Cerebellar cortex (tissue), 1 donor: ENCODE data around the gene HNRNPM.
"Not testable (repeated sequence)": the region's sequence is repeated elsewhere in the genome, so short reads cannot be mapped to it uniquely, and the experiment has no call there.

Source experiments
- DNase-seq: peaks from one replicate; pipeline ENCODE4 v3.0.0-alpha.2; 2015; ENCODE audit warnings: low spot score

HNRNPM gene, protein sequence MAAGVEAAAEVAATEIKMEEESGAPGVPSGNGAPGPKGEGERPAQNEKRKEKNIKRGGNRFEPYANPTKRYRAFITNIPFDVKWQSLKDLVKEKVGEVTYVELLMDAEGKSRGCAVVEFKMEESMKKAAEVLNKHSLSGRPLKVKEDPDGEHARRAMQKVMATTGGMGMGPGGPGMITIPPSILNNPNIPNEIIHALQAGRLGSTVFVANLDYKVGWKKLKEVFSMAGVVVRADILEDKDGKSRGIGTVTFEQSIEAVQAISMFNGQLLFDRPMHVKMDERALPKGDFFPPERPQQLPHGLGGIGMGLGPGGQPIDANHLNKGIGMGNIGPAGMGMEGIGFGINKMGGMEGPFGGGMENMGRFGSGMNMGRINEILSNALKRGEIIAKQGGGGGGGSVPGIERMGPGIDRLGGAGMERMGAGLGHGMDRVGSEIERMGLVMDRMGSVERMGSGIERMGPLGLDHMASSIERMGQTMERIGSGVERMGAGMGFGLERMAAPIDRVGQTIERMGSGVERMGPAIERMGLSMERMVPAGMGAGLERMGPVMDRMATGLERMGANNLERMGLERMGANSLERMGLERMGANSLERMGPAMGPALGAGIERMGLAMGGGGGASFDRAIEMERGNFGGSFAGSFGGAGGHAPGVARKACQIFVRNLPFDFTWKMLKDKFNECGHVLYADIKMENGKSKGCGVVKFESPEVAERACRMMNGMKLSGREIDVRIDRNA

DNA sequence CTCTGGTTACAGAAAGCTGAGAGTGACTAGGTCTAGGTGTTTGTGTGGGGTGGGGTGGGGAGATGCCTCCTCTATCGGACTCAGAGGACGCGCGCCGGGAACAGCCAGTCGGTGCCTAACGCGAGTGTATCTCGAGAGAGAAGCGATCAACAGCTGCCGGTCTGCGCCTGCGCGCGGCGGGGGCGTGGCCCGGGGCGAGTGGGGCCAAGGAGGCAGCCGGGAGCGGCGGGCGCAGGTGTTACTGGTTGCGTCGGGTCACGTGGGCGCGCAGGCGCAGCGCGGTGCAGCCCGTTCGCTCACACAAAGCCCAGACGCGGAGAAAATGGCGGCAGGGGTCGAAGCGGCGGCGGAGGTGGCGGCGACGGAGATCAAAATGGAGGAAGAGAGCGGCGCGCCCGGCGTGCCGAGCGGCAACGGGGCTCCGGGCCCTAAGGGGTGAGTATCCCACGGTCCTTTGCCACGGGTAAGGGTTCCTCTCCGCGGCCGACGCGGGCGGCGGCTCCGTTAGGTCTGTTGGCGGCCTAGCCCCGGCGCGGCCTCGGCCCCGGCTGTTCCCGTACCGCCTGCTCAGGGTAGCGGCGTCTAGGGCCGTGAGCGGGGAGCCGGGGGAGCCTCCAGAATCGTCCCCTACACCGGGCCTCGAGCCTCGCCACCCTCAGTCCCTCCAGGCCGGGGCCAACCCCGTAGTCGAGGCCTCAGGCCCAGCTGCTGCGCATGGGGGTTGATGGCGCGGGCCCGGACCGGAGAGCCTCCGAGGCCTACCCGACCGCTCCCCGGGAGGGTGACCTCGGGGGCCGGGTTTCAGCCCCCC lies at the start of gene HNRNPM:
HNRNPM (plus strand) TSS at position 299 of the 811 bp plus-strand sequence; CDS start at position 323, 24 bp downstream.
- peak; percentile 97 for DNase-seq

DNA sequence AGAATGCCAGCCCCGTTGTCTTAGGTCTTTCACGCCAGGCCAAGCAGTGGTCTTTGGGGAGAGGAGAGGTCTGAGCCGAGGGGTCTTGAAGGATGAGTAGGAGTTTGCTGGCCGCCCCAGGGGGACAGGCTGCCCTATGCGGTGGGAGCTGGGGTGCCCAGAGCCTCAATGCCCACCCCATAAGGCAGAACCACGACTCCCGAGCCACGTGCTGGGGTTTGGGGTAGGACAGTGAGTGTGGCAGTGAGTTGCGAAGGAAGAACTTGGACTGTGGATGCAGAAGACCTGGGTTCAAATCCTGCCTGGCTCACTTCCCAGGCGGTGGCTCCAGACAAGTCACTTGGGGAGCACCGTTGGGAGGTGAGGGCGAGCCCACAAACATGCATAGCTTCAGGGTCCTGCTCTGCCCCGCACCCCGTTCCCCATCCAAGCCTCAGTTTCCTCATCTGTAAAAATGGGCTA lies 49.1 kb upstream of the HNRNPM start:
- DNase-seq, result no peak

DNA sequence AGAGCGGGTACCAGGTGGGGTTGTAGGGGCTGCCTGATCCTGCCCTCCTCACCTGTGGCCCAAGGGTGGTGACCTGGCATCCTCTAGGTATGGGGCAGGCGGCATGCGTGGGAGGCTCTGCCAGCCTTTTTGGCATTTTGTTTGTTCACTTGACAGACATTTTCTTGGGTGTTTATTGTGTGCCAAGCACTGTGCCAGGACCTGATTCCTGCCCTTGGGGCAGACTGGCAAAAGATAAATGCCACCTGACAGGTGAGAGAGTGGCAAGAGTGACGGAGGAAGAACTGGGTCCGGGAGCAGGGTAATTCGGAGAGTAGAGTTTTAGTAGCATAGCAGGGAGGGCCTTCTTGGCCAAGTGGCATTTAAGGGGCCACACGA lies 48.6 kb upstream of the HNRNPM start:
- DNase-seq, result no peak

DNA sequence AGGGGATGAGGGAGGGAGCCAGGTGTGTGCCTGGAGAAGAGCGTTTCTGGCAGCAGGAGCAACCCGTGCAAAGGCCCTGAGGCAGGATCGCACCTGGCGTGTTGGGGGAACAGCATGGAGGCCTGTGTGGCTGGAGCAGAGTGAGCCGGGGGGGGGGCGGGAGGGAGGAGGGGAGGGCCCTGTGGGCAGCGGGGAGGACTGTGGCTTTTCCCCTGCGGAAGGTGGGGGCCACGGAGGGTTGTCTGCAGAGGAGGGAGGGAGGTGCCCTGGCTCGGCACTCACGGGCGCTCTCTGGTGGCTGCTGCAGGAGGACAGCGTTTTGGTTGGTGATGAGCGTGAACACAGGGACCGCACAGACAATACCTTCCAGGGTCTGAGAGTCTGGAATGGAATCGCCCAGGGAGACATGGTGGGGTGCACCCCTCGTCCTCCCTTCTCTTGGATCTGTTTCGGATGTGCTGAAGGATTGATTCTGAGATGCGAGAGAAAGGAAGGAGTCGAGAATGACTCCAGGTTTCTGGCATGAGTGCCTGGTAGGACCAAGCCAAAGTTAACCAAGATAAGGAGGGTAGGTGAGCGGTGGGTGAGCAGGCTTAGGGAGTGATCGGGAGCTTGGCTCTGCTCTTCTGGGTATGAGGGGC lies 48.1 kb upstream of the HNRNPM start:
- peak; percentile 49 for DNase-seq

DNA sequence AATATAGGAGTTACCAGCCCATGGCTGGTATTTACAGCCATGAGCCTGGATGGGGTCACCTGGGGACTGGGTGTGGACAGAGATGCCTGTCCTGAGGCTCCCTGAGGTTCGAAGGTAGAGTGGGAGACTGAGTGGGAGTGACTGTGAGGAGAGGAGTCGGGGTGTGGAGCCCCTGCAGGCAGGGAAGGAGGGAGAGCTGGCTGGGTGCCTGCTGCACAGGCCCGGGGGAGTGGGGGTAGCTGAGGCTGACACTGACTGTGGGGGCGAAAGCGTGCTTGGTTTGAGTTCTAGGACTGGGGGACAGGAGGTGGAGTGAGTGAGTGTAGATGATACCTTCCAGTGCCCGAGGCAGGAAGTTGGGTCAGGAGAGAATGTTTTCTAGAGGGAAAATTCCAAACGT lies 47.5 kb upstream of the HNRNPM start:
- no peak for DNase-seq

DNA sequence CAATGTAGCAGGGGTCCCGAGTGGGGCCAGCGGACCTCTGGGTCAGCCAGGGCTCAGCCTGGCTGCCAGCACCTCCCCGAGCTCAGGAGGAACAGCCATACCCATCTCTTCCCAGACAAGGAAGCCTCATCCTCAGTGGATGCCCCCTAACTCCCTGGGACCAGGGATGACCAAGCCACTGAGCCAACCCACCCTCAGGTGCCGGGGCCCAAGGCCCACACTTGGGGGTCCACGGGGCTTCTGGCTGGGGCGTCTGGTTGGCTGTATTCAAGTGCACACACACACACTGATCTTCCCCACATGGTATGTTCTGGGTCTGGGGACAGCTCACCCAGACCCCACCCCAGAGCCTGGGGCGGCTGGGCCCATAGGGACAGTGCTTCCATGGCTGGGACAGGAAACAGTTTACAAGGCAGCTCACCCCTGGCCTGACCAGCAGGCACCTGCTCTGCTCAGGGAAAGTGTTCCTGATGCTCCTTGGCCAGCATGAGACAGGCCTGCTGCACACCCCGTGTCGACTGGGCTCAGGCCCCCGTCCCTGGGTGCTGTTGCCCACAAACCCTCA lies 46.9 kb upstream of the HNRNPM start:
- no peak for DNase-seq

DNA sequence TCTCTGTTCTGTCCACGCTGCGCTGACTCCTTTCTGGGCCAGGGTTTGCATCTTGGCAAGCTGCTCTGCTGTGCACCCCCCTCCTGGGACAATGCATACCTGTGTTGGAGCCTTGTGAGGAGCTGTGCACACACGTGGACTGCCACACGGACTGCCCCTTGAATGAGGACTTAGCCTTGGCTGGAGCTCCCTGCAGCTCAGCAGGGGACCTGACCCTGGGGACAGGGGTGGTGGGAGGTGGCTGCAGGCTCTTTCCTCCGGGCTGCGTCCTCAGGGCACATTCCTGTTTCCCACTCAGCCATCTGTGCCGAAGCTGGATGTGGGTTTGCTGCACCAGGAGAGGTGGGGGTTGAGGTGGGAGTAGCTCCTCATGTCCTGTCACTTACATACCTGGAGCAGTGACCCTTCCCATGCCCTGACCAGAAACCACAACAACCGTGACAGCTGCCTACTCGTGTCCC lies 46.4 kb upstream of the HNRNPM start:
- DNase-seq, result no peak

DNA sequence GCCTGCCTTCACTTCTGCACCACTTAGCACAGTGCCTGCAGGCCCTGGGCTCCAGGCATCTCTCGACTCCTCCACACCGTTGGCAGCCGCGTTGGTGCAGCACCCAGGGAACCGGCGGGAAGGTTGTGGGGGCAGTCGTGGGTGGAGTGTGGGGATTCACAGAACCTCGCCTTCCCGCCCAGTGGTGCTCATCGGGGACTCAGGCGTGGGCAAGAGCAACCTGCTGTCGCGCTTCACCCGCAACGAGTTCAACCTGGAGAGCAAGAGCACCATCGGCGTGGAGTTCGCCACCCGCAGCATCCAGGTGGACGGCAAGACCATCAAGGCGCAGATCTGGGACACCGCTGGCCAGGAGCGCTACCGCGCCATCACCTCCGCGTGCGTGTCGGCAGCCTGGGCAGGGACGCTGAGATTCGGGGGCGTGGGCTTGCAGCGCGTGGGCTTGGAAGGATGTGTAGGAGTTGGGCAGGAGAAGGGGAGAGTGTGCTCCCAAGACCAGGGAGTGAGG lies 45.0 kb upstream of the HNRNPM start:
- DNase-seq, result no peak

DNA sequence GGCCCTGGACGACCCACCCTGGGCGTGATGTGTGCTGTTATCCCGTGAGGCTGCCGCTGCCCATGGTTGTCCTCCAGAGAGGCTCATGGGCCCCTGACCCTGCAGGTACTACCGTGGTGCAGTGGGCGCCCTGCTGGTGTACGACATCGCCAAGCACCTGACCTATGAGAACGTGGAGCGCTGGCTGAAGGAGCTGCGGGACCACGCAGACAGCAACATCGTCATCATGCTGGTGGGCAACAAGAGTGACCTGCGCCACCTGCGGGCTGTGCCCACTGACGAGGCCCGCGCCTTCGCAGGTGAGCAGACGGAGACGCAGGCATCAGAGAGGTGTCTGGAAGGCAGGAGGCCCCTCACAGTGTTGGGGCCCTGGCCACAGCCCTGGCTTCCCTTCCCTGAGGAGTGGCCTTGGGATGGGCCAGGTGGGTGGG lies 42.8 kb upstream of the HNRNPM start:
- no peak for DNase-seq

DNA sequence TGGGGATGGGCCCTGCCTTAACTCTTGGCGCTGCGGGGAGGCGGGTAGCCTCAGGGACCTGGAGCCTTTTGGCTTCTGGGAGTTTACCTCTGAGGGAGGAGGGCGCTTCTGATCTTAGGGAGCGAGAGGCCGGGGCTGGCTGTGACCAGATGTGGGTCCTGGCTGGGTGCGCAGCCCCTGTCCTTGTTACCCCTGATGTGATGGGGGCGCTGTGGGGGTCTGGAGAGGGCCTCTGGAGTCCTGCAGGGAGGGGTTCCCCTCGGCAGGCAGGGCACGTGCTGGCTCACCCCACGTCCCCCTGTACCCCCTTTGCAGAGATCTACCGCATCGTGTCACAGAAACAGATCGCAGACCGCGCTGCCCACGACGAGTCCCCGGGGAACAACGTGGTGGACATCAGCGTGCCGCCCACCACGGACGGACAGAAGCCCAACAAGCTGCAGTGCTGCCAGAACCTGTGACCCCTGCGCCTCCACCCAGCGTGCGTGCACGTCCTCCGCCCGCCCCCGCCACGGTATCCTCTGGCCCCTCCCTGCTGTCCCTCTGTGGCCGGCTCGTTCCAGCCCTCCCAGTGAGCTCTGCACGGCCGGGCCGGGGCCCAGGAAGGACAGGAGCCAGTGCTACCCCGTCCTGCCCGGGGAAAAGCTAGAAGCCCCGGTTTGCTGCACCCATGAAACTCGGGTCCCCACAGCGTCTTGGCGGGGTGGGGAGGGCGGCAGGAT lies 41.5 kb upstream of the HNRNPM start:
- no peak for DNase-seq

DNA sequence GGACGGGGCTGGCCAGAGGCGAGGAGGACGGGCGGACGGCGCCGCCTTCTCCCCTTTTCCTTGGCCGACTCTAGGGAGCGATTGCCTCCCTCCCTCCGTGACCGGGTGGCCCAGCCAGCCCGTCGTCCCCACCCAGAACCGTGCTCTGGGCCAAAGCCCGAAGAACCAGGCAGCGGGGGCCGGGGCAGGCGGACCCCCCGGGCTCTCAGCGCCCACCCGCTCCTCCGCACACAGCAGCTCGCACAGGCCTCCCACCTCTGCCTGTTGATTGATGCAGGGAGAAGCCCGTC lies 41.0 kb upstream of the HNRNPM start:
- no peak for DNase-seq

DNA sequence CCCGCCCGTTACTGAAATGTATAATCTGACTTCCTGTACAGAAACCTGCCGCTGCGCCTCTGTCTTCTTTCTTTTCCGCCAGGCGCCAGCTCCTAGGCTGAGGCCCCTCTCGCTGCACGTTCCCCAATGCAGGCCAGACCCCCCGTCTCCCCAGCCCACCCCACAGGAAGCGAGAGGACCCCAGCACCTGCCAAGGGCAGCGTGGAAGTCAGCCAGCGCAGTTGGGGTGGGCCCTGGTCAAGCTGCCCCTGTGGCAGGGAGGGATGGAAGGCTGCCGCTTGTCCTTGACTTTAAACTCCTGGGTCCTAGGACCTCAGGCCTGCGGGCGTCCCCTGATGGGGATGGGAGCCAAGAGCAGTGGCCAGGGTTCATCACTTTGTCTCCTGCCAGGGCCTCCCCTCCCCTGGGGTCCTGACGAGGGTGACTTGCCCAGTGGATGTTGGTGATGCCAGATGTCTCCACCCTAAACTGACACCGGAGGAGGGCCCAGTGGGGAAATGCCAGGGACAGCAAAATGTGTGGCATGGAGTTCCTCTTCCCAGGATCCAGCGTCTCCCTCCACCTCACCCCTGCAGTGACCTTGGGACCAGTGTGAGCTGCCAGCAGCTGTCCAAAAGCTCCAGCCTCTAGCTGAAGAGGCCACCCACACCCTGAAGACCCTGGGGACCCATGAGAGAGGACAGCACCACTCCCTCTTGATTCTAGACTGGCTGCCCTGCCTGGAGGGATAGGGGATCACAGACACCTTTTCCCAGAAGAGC lies 40.2 kb upstream of the HNRNPM start:
- no peak for DNase-seq

DNA sequence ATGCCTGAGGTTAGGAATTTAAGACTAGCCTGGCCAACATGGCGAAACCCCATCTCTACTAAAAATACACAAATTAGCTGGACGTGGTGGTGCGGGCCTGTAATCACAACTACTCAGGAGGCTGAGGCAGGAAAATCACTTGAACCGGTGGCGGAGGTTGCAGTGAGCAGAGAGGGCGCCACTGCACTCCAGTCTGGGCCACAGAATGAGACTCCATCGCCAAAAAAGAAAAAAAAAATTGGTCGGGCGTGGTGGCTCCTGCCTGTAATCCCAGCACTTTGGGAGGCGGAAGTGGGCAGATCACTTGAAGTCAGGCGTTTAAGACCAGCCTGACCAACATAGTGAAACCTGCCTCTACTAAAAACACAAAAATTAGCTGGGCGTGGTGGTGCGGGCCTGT lies 34.1 kb upstream of the HNRNPM start:
- DNase-seq, result not testable (repeated sequence)

DNA sequence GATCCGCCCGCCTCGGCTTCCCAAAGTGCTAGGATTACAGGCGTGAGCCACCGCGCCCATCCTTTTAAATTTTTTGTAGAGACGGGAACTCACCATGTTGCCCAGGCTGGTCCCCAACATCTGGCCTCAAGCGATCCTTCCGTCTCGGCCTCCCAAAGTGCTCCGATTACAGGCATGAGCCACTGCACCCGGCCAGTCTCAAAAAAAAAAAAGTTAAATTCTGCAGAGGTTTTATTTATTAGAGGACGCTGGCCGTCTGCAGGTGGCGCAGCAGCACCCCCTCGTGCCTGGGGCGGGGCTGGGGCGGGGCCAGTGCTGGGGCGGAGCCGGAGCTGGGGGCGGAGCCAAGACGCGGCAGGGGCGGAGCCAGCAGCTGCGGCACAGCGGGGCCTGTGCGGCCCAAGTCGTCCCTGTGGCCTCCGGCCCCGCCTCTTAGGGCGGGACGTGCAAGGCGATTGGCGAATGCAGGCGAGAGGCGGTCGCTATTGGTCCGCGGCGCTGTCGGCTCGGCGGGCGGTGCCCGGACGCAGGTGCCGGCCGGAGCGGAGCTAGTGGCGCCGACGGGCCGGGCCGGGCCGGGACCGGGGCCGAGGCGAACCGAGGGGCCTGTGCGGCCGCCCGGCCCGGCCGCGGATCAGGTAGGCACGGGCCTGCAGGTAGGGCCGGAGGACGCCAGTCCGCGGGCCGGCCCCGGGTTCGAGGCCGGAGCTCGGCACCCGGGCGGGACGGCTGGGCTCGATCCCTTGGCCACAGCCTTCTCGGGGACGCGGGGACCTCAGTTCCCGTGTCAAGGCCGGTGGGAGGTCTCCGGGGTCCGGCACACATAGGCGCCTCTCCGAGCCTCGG lies 31.8 kb upstream of the HNRNPM start, which contains the start of gene MARCHF2:
MARCHF2 (plus strand) TSS at position 523 of the 846 bp plus-strand sequence. CDS start 8,536 bp downstream, outside the sequence.
- peak; percentile 96 for DNase-seq

DNA sequence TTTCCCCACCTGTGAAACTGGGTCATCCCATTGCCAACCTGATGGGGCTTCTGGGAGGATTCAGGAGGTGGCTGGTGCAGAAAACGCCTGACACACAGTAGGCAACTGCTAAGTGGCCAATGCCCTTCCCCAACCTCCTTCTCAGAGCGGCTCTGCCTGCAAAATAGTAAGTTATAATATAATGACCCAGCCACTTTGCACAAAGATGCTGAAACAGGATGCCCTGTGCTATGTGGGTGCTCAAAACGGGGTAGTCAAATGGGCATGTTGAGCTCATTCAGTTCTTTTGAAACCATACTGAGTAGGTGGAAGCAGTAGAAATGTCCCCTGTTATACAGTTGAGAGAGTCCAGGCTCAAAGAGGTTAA lies 31.2 kb upstream of the HNRNPM start:
- DNase-seq, result no peak

DNA sequence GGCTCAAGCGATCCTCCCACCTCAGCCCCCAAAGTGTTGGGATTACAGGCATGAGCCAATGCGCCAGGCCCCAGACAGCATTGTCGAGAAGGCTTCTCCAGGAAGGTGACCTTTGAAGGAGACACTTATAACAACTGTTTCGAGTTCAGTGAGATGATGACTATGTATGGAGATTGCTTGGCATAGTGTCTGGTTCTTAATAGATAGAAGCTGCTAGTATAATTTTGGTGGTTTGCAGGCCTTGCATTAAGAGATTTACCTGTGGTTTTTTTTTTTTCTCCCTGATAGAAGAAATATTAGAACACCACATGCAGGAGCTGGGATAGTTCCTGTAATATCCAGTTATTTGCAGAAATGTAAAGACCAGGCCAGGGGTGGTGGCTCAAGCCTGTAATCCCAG lies 28.0 kb upstream of the HNRNPM start:
- DNase-seq, result no peak

DNA sequence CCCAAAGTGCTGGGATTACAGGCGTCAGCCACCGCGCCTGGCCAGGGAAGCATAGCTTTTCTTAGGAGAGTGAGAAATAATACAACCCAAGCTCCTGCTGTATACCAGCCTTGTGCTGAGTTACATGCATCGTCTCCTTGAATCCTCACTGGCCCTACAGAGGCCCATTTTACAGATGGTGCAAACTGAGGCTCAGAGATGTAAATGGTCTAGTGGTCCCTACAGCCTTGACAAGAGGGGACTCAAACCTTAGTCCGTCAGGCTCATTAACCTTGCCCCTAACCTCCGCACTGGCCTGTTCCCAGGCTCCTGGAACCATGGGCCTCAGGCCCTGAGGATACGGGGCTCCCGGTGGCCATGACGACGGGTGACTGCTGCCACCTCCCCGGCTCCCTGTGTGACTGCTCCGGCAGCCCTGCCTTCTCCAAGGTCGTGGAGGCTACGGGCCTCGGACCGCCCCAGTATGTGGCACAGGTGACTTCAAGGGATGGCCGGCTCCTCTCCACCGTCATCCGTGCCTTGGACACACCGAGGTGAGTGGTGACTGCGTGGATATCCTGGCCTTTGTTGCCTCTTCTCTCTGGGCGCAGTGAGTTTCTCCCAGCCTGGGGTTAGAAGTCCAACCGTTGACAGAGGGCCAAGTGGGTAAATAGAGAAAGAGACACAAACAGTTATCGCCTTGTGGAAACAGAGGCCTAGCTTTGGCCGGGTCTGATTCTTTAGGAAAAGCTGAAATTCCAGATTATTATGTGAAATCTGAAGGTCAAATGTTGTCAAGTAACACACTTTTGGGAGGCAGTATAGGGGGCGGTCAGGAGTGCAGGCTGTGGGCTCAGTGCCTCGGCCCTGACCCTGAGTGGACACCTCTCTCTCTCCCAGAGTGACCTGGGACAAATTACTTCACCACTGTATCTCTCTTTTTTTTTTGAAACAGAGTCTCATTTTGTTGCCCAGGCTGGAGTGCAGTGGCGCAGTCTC lies 23.0 kb upstream of the HNRNPM start:
- no peak for DNase-seq

DNA sequence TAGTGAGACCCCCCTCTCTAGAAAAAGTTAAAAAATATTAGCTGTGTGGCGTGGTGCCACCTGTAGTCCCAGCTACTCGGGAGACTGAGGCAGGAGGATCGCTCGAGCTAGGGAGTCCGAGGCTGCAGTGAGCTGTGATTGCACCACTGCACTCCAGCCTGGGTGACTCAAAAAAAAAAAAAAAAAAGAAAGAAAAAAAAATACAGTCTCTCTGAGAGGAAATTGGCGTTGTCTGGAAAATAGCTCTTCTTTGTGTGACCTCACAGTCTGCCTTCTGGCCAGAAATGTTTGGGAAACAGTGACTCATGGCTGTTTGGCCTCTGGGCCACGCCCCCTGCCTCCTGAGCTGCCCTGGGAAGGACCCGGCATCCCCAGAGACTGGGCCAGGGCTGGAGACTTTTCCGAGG lies 21.0 kb upstream of the HNRNPM start:
- DNase-seq, result no peak
